OCI-LY7 (cell line): ENCODE results near the gene GGCX.

ENCODE experiments used
- CTCF ChIP-seq: fragments of 200-600 bp; sonication (generic); conservative IDR thresholded peaks from 2 replicates; pipeline ENCODE4 v1.5.1; 2014; ENCODE audit warnings: mild to moderate bottlenecking, antibody characterized with exemption, low read length, moderate library complexity, mixed read lengths
- EZH2phosphoT487 ChIP-seq: fragments of 200-600 bp; sonication (generic); IDR thresholded peaks from 2 replicates; pipeline ENCODE4 v1.6.1; 2018; ENCODE audit warnings: low read depth, borderline replicate concordance, mild to moderate bottlenecking, mixed run types, antibody characterized with exemption, low read length, moderate library complexity, mixed read lengths

- TF ChIP-seq CTCF: no peak
- no peak for TF ChIP-seq EZH2phosphoT487
These were observed 21.7 kb downstream of the GGCX start for GRCh38 chr2:85539361-85540132.
